WTC11 (cell line): ENCODE data around the gene ABCC2. TPM values are rescaled to one million over a fixed set of nuclear protein-coding genes. Genes with fewer than 3 reads are reported as not detected.

Experiments
- ATAC-seq: fragments of 200-7000 bp; cut with Tn5 transposase; 2 replicates; pipeline ENCODE4 v1.10.0; 2021; ENCODE audit warnings: mild to moderate bottlenecking, moderate library complexity
- CTCF ChIA-PET: fragments of 300-600 bp; sonication (Branson Sonifier 250); formaldehyde crosslinking; loops from one replicate; lab custom pipeline; 2021; ENCODE audit warnings: antibody characterized with exemption; lab: Charles Lee
- POLR2A ChIA-PET: fragments of 350-600 bp; sonication (Branson Sonifier 250); formaldehyde crosslinking; loops from one replicate; lab custom pipeline; 2021; ENCODE audit warnings: antibody characterized with exemption; lab: Charles Lee
- DNase-seq: peaks from one replicate; pipeline ENCODE4 v3.0.0; 2021; ENCODE audit warnings: low spot score
- H3K27ac Mint-ChIP-seq: 2 replicates; pipeline ENCODE4 v1.8.0; 2021; ENCODE audit warnings: mixed read lengths
- H3K27me3 Mint-ChIP-seq: 2 replicates; pipeline ENCODE4 v1.8.0; 2021; ENCODE audit warnings: low read depth, mild to moderate bottlenecking, moderate library complexity, mixed read lengths
- H3K36me3 Mint-ChIP-seq: 2 replicates; pipeline ENCODE4 v1.8.0; 2021; ENCODE audit warnings: mixed read lengths
- H3K4me1 Mint-ChIP-seq: 2 replicates; pipeline ENCODE4 v1.8.0; 2022; ENCODE audit warnings: mixed read lengths
- H3K4me3 Mint-ChIP-seq: 2 replicates; pipeline ENCODE4 v1.8.0; 2021; ENCODE audit warnings: mild to moderate bottlenecking, moderate library complexity, mixed read lengths
- H3K9me3 Mint-ChIP-seq: 2 replicates; pipeline ENCODE4 v1.8.0; 2021; ENCODE audit warnings: mixed read lengths
- FOXK1 ChIP-seq: sonication (generic); formaldehyde crosslinking; IDR thresholded peaks from 2 replicates; pipeline ENCODE4 v1.8.0; 2022; ENCODE audit warnings: mild to moderate bottlenecking, moderate library complexity, missing genetic modification reagents
- GTF2I ChIP-seq: fragments of 250-450 bp; sonication (Bioruptor Pico); conservative IDR thresholded peaks from 2 replicates; pipeline ENCODE4 v1.4.0; 2021; ENCODE audit warnings: mild to moderate bottlenecking
- JUN ChIP-seq: sonication (generic); formaldehyde crosslinking; IDR thresholded peaks from 2 replicates; pipeline ENCODE4 v1.8.0; 2023; ENCODE audit warnings: mild to moderate bottlenecking, missing genetic modification reagents
- NFYB ChIP-seq: sonication (generic); formaldehyde crosslinking; conservative IDR thresholded peaks from 2 replicates; pipeline ENCODE4 v1.8.0; 2022; ENCODE audit warnings: low read depth, missing genetic modification reagents
- ZNF121 ChIP-seq: sonication (generic); formaldehyde crosslinking; IDR thresholded peaks from 2 replicates; pipeline ENCODE4 v1.8.0; 2023; ENCODE audit warnings: missing genetic modification reagents
- total RNA-seq: library from RNA; stranded (reverse); gene quantifications from 3 replicates; pipeline ENCODE4 v1.2.3, GENCODE V29; 2021
- TF ChIP-seq, protein P1 (sequence below): fragments of 250-450 bp; sonication (Bioruptor Pico); IDR thresholded peaks from 2 replicates; pipeline ENCODE4 v1.9.0; 2021; ENCODE audit warnings: mild to moderate bottlenecking
- TF ChIP-seq, protein P2 (sequence below): sonication (generic); formaldehyde crosslinking; IDR thresholded peaks from 2 replicates; pipeline ENCODE4 v1.8.1; 2023; ENCODE audit warnings: mild to moderate bottlenecking, missing genetic modification reagents, moderate library complexity
- TF ChIP-seq, protein P3 (sequence below): sonication (generic); formaldehyde crosslinking; IDR thresholded peaks from 2 replicates; pipeline ENCODE4 v1.8.1; 2022; ENCODE audit warnings: missing genetic modification reagents, borderline replicate concordance
- TF ChIP-seq, protein P4 (sequence below): sonication (generic); formaldehyde crosslinking; IDR thresholded peaks from 2 replicates; pipeline ENCODE4 v1.8.0; 2023; ENCODE audit warnings: missing genetic modification reagents, mild to moderate bottlenecking, borderline replicate concordance
- TF ChIP-seq, protein P5 (sequence below): fragments of 250-450 bp; sonication (Bioruptor Pico); conservative IDR thresholded peaks from 2 replicates; pipeline ENCODE4 v1.9.0; 2021; ENCODE audit warnings: mild to moderate bottlenecking
- TF ChIP-seq, protein P6 (sequence below): fragments of 250-450 bp; sonication (Bioruptor Pico); IDR thresholded peaks from 2 replicates; pipeline ENCODE4 v1.9.0; 2021; ENCODE audit warnings: mild to moderate bottlenecking
- TF ChIP-seq, protein P7 (sequence below): sonication (generic); formaldehyde crosslinking; IDR thresholded peaks from 2 replicates; pipeline ENCODE4 v1.8.1; 2023; ENCODE audit warnings: mild to moderate bottlenecking, missing genetic modification reagents, moderate library complexity

The ABCC2 gene
- total RNA-seq, 1 experiment from 2014 or later: 0.87 TPM

DNA sequence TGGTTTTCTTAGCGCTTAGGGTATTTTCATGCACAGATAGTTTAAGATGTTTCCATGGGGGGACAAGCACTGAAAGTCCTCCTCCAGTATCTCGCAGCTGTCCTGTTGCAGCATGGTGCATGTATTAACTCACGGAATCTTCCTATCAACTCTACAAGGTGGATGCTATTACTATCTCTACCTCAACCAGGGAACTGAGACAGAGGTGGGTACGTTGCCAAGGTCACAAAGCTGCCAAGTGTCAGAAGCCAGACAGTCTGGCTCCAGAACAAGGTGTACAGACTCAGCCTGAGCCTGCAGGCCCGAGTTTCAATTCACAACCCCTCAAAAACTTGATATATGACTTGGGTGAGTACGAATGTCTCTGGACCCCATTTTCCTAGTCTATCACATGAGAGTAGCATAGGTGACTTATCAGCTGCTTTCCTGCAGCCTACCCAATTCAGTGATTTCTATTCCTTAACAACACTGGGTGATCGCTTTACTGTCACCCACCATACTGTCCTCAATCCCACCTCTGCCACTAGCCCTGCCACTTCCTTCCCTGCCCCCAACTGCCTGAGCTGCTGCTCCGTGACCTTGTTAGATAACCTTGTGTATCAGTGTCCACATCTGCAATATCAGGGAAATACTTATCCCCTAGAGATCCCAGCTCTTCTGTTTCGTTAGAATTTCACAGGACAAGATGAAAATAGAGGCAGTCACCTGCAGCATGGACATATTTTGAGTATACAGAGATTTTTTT is 92.1 kb downstream of the ABCC2 start:
- Mint-ChIP-seq H3K36me3 (peaks cover 39% of the 10 kb centered on the region), H3K27me3 (no peaks in the 10 kb centered on the region), H3K4me1 (no peaks in the 10 kb centered on the region), H3K4me3 (no peak overlapping the region), H3K9me3 (no peaks in the 10 kb centered on the region), H3K27ac (peak overlapping the region; percentile 51)
- TF ChIP-seq ZNF121 (CRISPR knock-in tag) (no peak), GTF2I (CRISPR knock-in tag) (no peak), NFYB (CRISPR knock-in tag) (no peak)
- TF ChIP-seq, protein P1, sequence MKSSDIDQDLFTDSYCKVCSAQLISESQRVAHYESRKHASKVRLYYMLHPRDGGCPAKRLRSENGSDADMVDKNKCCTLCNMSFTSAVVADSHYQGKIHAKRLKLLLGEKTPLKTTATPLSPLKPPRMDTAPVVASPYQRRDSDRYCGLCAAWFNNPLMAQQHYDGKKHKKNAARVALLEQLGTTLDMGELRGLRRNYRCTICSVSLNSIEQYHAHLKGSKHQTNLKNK (CRISPR knock-in tag): 0 out of 2 replicates have a peak, but pooled peaks have one; percentile 24
- TF ChIP-seq, protein P2, sequence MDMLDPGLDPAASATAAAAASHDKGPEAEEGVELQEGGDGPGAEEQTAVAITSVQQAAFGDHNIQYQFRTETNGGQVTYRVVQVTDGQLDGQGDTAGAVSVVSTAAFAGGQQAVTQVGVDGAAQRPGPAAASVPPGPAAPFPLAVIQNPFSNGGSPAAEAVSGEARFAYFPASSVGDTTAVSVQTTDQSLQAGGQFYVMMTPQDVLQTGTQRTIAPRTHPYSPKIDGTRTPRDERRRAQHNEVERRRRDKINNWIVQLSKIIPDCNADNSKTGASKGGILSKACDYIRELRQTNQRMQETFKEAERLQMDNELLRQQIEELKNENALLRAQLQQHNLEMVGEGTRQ (CRISPR knock-in tag): no peak
- ChIA-PET CTCF (interaction anchor here (0.7 to 1.5 kb wide), 3 partner anchors 29 to 253 kb away, joined by 3 to 8 read pairs (median 3); no protein-coding TSS in a partner anchor), POLR2A (interaction anchor here (0.7 to 1.5 kb wide), 5 partner anchors 9 to 28 kb away, joined by 3 to 5 read pairs (median 3); no protein-coding TSS in a partner anchor)
- ATAC-seq (no peak; the same call in 1 of the 2 replicates), DNase-seq (no peak)

DNA sequence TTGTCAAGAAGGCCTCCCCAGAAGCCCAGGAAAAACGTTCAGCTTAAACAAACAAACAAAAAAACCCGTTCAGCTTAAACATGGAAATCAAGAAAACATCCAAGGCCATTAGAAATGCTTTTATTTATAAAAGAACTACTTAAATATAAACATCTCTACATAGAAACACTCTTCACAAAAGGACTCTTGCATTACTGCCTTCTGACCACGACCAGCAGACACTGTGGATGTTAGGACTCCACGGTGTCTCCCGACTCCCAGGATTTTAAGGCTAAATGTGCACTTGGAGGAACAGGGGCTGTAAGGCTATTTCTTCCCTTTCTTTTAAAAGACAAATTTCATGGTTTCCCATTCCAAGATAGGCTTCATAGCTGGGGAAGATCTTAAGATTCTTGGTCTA is 93.0 kb downstream of the ABCC2 start:
- CTCF ChIA-PET: interaction anchor here (0.8 to 1.5 kb wide), 4 partner anchors 15 to 170 kb away, joined by 3 to 8 read pairs (median 3); partner anchors contain the start of gene DNMBP
- Mint-ChIP-seq H3K4me1 (no peaks in the 10 kb centered on the region), H3K27ac (no peak overlapping the region), H3K36me3 (peaks cover 48% of the 10 kb centered on the region), H3K4me3 (no peak overlapping the region), H3K9me3 (no peaks in the 10 kb centered on the region), H3K27me3 (no peaks in the 10 kb centered on the region)
- DNase-seq (no peak), ATAC-seq (no peak)
- POLR2A ChIA-PET: no interaction called here
- TF ChIP-seq, protein P3, sequence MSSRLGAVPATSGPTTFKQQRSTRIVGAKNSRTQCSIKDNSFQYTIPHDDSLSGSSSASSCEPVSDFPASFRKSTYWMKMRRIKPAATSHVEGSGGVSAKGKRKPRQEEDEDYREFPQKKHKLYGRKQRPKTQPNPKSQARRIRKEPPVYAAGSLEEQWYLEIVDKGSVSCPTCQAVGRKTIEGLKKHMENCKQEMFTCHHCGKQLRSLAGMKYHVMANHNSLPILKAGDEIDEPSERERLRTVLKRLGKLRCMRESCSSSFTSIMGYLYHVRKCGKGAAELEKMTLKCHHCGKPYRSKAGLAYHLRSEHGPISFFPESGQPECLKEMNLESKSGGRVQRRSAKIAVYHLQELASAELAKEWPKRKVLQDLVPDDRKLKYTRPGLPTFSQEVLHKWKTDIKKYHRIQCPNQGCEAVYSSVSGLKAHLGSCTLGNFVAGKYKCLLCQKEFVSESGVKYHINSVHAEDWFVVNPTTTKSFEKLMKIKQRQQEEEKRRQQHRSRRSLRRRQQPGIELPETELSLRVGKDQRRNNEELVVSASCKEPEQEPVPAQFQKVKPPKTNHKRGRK (CRISPR knock-in tag): no peak
- TF ChIP-seq, protein P4, sequence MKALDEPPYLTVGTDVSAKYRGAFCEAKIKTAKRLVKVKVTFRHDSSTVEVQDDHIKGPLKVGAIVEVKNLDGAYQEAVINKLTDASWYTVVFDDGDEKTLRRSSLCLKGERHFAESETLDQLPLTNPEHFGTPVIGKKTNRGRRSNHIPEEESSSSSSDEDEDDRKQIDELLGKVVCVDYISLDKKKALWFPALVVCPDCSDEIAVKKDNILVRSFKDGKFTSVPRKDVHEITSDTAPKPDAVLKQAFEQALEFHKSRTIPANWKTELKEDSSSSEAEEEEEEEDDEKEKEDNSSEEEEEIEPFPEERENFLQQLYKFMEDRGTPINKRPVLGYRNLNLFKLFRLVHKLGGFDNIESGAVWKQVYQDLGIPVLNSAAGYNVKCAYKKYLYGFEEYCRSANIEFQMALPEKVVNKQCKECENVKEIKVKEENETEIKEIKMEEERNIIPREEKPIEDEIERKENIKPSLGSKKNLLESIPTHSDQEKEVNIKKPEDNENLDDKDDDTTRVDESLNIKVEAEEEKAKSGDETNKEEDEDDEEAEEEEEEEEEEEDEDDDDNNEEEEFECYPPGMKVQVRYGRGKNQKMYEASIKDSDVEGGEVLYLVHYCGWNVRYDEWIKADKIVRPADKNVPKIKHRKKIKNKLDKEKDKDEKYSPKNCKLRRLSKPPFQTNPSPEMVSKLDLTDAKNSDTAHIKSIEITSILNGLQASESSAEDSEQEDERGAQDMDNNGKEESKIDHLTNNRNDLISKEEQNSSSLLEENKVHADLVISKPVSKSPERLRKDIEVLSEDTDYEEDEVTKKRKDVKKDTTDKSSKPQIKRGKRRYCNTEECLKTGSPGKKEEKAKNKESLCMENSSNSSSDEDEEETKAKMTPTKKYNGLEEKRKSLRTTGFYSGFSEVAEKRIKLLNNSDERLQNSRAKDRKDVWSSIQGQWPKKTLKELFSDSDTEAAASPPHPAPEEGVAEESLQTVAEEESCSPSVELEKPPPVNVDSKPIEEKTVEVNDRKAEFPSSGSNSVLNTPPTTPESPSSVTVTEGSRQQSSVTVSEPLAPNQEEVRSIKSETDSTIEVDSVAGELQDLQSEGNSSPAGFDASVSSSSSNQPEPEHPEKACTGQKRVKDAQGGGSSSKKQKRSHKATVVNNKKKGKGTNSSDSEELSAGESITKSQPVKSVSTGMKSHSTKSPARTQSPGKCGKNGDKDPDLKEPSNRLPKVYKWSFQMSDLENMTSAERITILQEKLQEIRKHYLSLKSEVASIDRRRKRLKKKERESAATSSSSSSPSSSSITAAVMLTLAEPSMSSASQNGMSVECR (CRISPR knock-in tag): no peak

DNA sequence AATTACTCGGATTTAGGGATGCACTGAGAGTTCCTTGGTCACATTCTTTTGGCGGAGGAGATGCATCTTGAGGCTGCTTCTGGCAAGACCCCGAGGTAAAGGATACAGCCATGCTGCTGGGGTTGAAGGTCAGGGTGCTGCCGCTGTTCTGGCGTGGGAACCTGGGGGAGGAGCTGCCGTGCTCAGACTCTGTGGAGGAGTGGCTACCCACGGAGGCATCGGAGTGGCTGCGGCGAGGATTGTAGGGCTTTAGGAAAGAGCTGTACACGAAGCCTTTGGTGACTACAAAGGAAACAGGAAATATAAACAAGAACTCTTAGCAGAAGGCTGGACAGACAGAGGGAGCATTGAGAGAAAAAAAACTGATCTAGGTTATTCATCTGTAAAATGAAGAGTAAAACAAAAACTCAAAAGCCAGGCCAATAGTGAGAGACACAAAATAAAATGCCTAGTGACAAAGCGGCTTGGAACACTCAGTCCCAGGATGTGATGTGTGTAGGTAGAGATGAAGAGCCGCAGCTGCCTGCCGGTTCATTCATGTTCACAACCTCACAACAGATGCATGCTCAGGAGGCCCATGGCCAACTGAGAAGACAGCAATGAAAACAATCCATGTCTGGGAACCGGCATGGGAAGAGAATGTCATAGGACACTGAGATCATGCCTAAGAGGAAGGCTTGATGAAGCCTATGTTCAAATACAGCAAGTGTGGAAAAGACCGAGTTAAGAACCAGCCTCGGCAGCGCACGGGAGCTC is 97.8 kb downstream of the ABCC2 start:
- ChIA-PET CTCF (interaction anchor here (1.6 kb wide), 1 partner anchor 34 kb away, joined by 6 read pairs; no protein-coding TSS in a partner anchor), POLR2A (no interaction called here)
- DNase-seq: no peak
- no peak overlapping the region for H3K4me3 Mint-ChIP-seq
- peak overlapping the region; percentile 2; the same call in 1 of the 2 replicates for H3K27ac Mint-ChIP-seq
- peaks cover 92% of the 10 kb centered on the region for H3K36me3 Mint-ChIP-seq
- no peaks in the 10 kb centered on the region for H3K27me3 Mint-ChIP-seq
- no peak for ATAC-seq
- H3K4me1 Mint-ChIP-seq: no peaks in the 10 kb centered on the region
- H3K9me3 Mint-ChIP-seq: no peaks in the 10 kb centered on the region
- TF ChIP-seq FOXK1 (CRISPR knock-in tag): no peak
- TF ChIP-seq JUN (CRISPR knock-in tag): no peak
- TF ChIP-seq, protein P5, sequence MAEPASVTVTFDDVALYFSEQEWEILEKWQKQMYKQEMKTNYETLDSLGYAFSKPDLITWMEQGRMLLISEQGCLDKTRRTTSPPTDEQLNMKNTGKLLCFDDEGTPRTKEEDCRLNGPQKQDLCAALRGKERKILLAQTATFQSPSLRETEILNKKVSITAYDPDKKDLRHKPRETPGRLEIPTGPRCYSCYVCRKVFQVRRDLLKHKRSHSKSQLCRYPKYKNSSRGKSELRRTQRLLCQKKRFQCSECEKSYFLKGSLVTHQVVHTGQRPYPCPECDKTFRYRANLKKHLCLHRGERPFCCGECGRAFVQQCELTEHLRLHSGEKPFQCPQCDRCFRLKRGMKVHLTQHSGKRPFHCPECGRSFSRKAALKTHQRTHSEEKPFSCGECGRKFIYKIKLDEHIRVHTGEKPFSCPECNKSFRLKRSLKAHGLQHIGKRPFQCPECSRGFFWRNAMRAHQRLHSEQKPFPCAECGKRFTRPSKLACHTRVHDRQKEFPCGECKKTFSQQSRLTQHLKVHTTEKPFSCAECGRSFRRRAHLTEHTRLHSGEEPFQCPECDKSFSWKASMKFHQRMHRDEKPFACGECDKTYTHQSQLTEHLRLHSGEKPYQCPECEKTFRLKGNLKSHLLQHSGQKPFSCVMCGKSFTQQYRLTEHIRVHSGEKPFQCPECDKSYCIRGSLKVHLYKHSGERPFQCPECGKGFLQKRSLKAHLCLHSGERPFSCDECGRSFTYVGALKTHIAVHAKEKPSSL: no peak
- TF ChIP-seq, protein P6, sequence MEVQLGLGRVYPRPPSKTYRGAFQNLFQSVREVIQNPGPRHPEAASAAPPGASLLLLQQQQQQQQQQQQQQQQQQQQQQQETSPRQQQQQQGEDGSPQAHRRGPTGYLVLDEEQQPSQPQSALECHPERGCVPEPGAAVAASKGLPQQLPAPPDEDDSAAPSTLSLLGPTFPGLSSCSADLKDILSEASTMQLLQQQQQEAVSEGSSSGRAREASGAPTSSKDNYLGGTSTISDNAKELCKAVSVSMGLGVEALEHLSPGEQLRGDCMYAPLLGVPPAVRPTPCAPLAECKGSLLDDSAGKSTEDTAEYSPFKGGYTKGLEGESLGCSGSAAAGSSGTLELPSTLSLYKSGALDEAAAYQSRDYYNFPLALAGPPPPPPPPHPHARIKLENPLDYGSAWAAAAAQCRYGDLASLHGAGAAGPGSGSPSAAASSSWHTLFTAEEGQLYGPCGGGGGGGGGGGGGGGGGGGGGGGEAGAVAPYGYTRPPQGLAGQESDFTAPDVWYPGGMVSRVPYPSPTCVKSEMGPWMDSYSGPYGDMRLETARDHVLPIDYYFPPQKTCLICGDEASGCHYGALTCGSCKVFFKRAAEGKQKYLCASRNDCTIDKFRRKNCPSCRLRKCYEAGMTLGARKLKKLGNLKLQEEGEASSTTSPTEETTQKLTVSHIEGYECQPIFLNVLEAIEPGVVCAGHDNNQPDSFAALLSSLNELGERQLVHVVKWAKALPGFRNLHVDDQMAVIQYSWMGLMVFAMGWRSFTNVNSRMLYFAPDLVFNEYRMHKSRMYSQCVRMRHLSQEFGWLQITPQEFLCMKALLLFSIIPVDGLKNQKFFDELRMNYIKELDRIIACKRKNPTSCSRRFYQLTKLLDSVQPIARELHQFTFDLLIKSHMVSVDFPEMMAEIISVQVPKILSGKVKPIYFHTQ: no peak
- TF ChIP-seq, protein P7, sequence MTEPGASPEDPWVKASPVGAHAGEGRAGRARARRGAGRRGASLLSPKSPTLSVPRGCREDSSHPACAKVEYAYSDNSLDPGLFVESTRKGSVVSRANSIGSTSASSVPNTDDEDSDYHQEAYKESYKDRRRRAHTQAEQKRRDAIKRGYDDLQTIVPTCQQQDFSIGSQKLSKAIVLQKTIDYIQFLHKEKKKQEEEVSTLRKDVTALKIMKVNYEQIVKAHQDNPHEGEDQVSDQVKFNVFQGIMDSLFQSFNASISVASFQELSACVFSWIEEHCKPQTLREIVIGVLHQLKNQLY (CRISPR knock-in tag): no peak
